ENCODE data around the gene KDF1. TPM values are rescaled to one million over a fixed set of nuclear protein-coding genes. Genes with fewer than 3 reads are reported as not detected.

KDF1 gene
- total and polyA plus RNA-seq, 4 donors: 0.24 to 0.26 TPM; not detected in 2

DNA sequence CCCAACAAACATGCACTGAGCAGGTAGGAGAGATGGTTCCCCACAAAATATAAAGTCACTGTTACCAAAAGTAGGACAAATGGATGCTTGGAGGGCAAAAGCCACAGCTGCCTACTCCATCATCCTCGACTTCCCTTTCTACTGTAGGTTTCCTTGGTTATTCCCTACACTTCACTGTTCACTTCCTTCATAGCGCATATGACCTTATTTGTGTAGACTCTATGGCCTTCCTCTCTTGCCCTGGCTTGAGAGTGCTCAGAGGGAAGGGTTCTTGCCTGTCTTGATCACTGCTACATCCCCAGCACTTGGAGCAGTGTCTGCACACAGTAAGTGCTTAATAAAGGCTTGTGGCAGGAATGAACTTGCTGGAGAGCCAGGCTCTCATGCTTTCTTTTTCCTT is 18.6 kb upstream of the KDF1 start:
- H3K27ac ChIP-seq (ENCODE audit: low read depth, low read length): no peak overlapping the region
- no peaks in the 10 kb centered on the region for H3K4me1 ChIP-seq (ENCODE audit: control insufficient read depth, insufficient read depth, low read length)
- no CpG with 5 or more reads among the region's 2 CpGs for WGBS (ENCODE audit: insufficient coverage)
- H3K4me3 ChIP-seq (ENCODE audit: low read depth, low read length): no peak overlapping the region
- no peaks in the 10 kb centered on the region for H3K27me3 ChIP-seq (ENCODE audit: control insufficient read depth, insufficient read depth, low read length)
- no peak for DNase-seq (ENCODE audit: low read depth in 4 of 6, low spot score in 6 of 6)
- no peaks in the 10 kb centered on the region for H3K9me3 ChIP-seq (ENCODE audit: control insufficient read depth, insufficient read depth, low read length)
- no peaks in the 10 kb centered on the region for H3K36me3 ChIP-seq (ENCODE audit: control insufficient read depth, insufficient read depth, low read length)

DNA sequence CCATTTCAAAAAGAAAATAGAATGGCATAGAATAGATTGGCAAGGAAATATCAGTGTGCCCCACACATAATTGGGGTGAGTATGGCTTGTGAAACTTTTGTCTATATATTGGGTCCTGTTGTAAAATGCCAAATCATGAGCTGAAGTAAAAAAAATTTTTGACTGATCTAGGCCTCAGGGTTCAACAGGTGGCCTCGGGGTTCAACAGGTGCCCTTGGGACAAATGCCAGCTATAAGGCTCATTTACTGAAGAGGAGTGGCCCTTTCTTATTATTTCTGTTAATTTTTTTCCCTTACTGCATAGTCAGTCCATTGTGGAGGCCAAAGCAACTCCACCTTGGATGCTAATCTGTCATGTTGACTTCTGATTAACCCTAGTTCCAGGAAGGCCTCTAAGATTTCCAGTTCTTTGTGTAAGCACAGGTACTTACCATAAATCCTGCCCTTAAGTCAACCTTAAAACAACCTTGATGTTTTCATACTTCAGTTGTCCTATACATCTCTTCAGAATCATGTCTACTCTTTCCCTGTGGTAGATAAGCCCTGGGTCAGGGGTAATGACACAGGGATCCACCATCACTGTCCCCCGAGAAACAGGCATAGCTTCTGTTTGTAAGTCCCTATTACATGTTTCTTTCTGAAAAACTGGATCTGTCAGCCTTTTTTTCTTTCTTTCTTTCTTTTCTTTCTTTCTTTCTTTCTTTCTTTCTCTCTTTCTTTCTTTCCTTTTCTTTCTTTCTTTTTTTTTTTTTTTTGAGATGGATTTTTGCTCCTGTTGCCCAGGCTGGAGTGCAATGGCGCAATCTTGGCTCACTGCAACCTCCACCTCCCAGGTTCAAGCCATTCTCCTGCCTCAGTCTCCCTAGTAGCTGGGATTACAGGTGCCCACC is 16.6 kb upstream of the KDF1 start:
- Histone ChIP-seq H3K36me3 (ENCODE audit: control insufficient read depth, insufficient read depth, low read length) (no peaks in the 10 kb centered on the region), H3K27me3 (ENCODE audit: control insufficient read depth, insufficient read depth, low read length) (no peaks in the 10 kb centered on the region), H3K9me3 (ENCODE audit: control insufficient read depth, insufficient read depth, low read length) (no peaks in the 10 kb centered on the region), H3K27ac (ENCODE audit: low read depth, low read length) (no peak overlapping the region), H3K4me1 (ENCODE audit: control insufficient read depth, insufficient read depth, low read length) (peaks cover 3% of the 10 kb centered on the region), H3K4me3 (ENCODE audit: low read depth, low read length) (no peak overlapping the region)
- 40% methylated on average over 1 of the region's 3 CpGs for WGBS (ENCODE audit: insufficient coverage)
- no peak for DNase-seq (ENCODE audit: low read depth in 4 of 6, low spot score in 6 of 6)

DNA sequence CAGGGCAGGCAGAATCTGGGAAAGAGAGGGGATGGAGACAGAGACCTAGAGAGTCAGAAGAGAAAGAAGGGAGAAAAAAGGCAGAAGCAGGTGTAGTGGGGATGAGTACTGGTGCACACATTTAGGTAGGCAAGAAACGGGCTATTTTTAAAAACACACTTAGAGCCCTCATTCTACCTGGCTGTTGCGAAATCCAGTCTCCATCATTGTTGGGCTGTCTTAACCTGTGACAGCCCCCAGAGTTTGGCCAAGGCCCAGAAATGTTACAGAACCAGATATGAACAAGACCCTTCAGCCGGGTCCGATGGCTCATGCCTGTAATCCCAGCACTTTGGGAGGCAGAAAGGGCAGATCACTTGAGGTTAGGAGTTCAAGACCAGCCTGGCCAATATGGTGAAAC is 12.6 kb upstream of the KDF1 start:
- no peak overlapping the region for H3K27ac ChIP-seq (ENCODE audit: low read depth, low read length)
- 96% methylated on average over 4 of the region's 4 CpGs for WGBS (ENCODE audit: insufficient coverage)
- H3K4me3 ChIP-seq (ENCODE audit: low read depth, low read length): no peak overlapping the region
- no peak for DNase-seq (ENCODE audit: low read depth in 4 of 6, low spot score in 6 of 6)
- peaks cover 3% of the 10 kb centered on the region for H3K4me1 ChIP-seq (ENCODE audit: control insufficient read depth, insufficient read depth, low read length)
- peaks cover 8% of the 10 kb centered on the region for H3K27me3 ChIP-seq (ENCODE audit: control insufficient read depth, insufficient read depth, low read length)
- no peaks in the 10 kb centered on the region for H3K9me3 ChIP-seq (ENCODE audit: control insufficient read depth, insufficient read depth, low read length)
- H3K36me3 ChIP-seq (ENCODE audit: control insufficient read depth, insufficient read depth, low read length): no peaks in the 10 kb centered on the region

DNA sequence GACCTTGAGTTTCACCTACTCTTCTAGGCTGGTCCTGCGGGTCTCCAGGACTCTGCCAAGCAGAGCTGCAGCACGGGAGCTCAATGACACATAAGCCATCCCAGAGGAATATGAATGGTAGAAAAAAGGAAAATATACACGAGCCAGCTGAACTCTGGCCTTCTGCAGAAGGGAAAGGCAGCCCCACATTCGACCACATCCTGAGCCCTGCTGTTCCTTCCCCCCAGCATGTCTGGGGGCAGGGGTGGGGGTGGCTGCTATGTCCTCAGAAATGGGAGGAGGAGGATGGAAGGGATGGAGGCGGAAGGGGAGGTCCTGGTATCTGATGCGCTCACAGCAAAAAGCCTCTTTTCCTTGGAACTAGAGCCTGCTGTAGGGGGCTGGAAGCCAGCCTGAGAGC is 12.1 kb upstream of the KDF1 start:
- H3K36me3 ChIP-seq (ENCODE audit: control insufficient read depth, insufficient read depth, low read length): no peaks in the 10 kb centered on the region
- H3K4me3 ChIP-seq (ENCODE audit: low read depth, low read length): no peak overlapping the region
- peaks cover 3% of the 10 kb centered on the region for H3K4me1 ChIP-seq (ENCODE audit: control insufficient read depth, insufficient read depth, low read length)
- peaks cover 8% of the 10 kb centered on the region for H3K27me3 ChIP-seq (ENCODE audit: control insufficient read depth, insufficient read depth, low read length)
- H3K9me3 ChIP-seq (ENCODE audit: control insufficient read depth, insufficient read depth, low read length): no peaks in the 10 kb centered on the region
- H3K27ac ChIP-seq (ENCODE audit: low read depth, low read length): no peak overlapping the region
- 52% methylated on average over 2 of the region's 6 CpGs for WGBS (ENCODE audit: insufficient coverage)
- DNase-seq (ENCODE audit: low read depth in 4 of 6, low spot score in 6 of 6): no peak

DNA sequence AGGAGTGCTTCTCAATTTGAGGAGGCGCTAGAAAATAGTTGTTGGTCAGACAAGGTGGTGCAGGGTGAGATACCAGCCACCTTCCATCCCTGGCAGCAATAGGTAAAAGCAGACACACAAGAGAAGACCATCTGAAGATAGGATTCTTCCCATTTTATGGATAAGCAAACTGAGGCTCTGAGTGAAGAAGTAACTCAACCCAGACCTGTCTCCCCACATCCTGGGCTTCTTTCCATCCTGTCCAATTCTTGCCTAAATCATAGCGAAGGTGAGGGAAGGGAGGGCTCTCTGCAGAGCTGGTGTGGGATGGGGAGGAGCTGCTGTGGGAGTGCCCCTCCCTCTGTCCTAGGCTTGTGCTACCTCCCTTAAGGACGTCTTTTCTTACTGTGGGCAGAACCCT is 11.3 kb upstream of the KDF1 start:
- no peak overlapping the region for H3K4me3 ChIP-seq (ENCODE audit: low read depth, low read length)
- no peaks in the 10 kb centered on the region for H3K9me3 ChIP-seq (ENCODE audit: control insufficient read depth, insufficient read depth, low read length)
- WGBS (ENCODE audit: insufficient coverage): 70% methylated on average over 2 of the region's 3 CpGs
- H3K36me3 ChIP-seq (ENCODE audit: control insufficient read depth, insufficient read depth, low read length): no peaks in the 10 kb centered on the region
- no peak overlapping the region for H3K27ac ChIP-seq (ENCODE audit: low read depth, low read length)
- peaks cover 3% of the 10 kb centered on the region for H3K4me1 ChIP-seq (ENCODE audit: control insufficient read depth, insufficient read depth, low read length)
- H3K27me3 ChIP-seq (ENCODE audit: control insufficient read depth, insufficient read depth, low read length): peaks cover 8% of the 10 kb centered on the region
- DNase-seq (ENCODE audit: low read depth in 4 of 6, low spot score in 6 of 6): no peak

DNA sequence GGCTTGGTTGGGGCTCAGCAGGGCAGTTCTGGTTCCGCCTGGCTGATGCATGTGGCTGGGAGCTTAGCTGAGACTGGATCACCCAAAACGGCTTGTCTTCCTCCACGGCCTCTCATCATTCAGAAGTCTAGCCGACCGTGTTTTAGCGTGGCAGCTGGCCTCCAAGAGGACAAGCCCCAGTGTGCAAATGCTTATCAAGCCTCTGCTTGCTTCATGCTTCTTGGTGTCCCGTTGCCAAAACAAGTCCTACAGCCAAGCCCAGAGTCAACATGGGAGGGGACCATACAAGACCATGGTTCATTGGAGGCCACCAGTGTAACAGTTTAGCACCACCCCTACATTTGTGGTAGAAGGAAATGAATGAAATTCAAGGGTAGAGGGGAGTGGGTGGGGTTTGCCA is 10.5 kb upstream of the KDF1 start:
- WGBS (ENCODE audit: insufficient coverage): 79% methylated on average over 7 of the region's 7 CpGs
- no peak for DNase-seq (ENCODE audit: low read depth in 4 of 6, low spot score in 6 of 6)
- H3K9me3 ChIP-seq (ENCODE audit: control insufficient read depth, insufficient read depth, low read length): no peaks in the 10 kb centered on the region
- H3K27ac ChIP-seq (ENCODE audit: low read depth, low read length): no peak overlapping the region
- no peaks in the 10 kb centered on the region for H3K36me3 ChIP-seq (ENCODE audit: control insufficient read depth, insufficient read depth, low read length)
- no peak overlapping the region for H3K4me3 ChIP-seq (ENCODE audit: low read depth, low read length)
- H3K4me1 ChIP-seq (ENCODE audit: control insufficient read depth, insufficient read depth, low read length): peaks cover 3% of the 10 kb centered on the region
- H3K27me3 ChIP-seq (ENCODE audit: control insufficient read depth, insufficient read depth, low read length): peaks cover 11% of the 10 kb centered on the region

DNA sequence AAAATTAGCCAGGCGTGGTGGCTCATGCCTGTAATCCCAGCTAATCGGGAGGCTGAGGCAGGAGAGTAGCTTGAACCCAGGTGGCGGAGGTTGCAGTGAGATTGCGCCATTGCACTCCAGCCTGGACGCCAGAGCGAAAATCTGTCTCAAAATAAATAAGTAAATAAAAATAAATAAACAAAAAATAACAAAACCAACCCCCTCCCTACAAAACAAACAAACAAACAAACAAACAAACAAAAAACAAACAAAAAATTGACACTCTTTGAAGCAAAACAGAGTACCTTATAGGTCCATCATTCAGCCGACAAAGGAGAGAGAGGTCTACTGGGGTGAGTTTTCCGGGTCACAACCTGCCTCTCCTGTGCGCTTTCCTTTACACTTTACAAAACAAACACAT is 5.4 kb upstream of the KDF1 start:
- DNase-seq (ENCODE audit: low read depth in 4 of 6, low spot score in 6 of 6): no peak
- Histone ChIP-seq H3K36me3 (ENCODE audit: control insufficient read depth, insufficient read depth, low read length) (no peaks in the 10 kb centered on the region), H3K9me3 (ENCODE audit: control insufficient read depth, insufficient read depth, low read length) (no peaks in the 10 kb centered on the region), H3K27me3 (ENCODE audit: control insufficient read depth, insufficient read depth, low read length) (peaks cover 27% of the 10 kb centered on the region), H3K27ac (ENCODE audit: low read depth, low read length) (no peak overlapping the region), H3K4me1 (ENCODE audit: control insufficient read depth, insufficient read depth, low read length) (no peaks in the 10 kb centered on the region), H3K4me3 (ENCODE audit: low read depth, low read length) (no peak overlapping the region)
- 100% methylated on average over 2 of the region's 9 CpGs for WGBS (ENCODE audit: insufficient coverage)

DNA sequence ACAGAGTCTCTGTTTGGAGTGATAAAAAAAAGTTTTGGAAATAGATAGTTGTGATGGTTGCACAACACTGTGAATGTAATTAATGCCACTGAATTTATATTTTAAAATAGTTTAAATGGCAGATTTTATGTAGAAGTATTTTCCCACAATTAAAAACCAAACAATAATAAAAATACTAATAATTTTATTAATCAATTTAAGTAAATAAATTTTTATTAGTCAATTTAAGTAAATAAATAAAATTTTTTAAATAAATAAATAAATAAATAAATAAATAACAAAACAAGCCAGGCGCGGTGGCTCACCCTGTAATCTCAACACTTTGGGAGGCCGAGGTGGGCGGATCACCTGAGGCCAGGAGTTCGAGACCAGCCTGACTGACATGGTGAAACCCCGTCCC is 4.9 kb upstream of the KDF1 start:
- H3K9me3 ChIP-seq (ENCODE audit: control insufficient read depth, insufficient read depth, low read length): no peaks in the 10 kb centered on the region
- peaks cover 32% of the 10 kb centered on the region for H3K27me3 ChIP-seq (ENCODE audit: control insufficient read depth, insufficient read depth, low read length)
- no peak overlapping the region for H3K27ac ChIP-seq (ENCODE audit: low read depth, low read length)
- no peak overlapping the region for H3K4me3 ChIP-seq (ENCODE audit: low read depth, low read length)
- H3K36me3 ChIP-seq (ENCODE audit: control insufficient read depth, insufficient read depth, low read length): no peaks in the 10 kb centered on the region
- H3K4me1 ChIP-seq (ENCODE audit: control insufficient read depth, insufficient read depth, low read length): no peaks in the 10 kb centered on the region
- DNase-seq (ENCODE audit: low read depth in 4 of 6, low spot score in 6 of 6): no peak
- WGBS (ENCODE audit: insufficient coverage): 94% methylated on average over 4 of the region's 6 CpGs

DNA sequence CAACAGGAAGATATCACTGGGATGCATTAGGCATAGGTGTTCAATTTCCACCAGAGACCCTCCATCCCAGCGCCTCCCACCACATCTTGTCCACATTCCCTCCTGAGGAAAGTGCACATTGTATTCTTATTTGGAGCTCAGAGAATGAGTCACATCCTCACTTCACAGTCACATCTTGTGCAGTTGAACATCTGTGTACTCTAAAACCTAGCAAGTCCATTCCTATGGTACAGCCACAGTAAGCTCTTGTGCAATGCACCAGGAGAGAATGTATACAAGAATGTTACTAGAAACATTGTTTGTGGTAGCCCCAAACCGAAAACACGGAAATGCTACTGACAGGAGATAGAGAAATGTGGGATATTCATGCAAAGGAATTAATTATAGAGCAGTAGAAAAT is 1.6 kb upstream of the KDF1 start:
- Histone ChIP-seq H3K4me3 (ENCODE audit: low read depth, low read length) (no peak overlapping the region), H3K36me3 (ENCODE audit: control insufficient read depth, insufficient read depth, low read length) (no peaks in the 10 kb centered on the region), H3K9me3 (ENCODE audit: control insufficient read depth, insufficient read depth, low read length) (no peaks in the 10 kb centered on the region), H3K4me1 (ENCODE audit: control insufficient read depth, insufficient read depth, low read length) (peaks cover 8% of the 10 kb centered on the region), H3K27me3 (ENCODE audit: control insufficient read depth, insufficient read depth, low read length) (peaks cover 53% of the 10 kb centered on the region), H3K27ac (ENCODE audit: low read depth, low read length) (no peak overlapping the region)
- 75% methylated on average over 2 of the region's 3 CpGs for WGBS (ENCODE audit: insufficient coverage)
- no peak for DNase-seq (ENCODE audit: low read depth in 4 of 6, low spot score in 6 of 6)

DNA sequence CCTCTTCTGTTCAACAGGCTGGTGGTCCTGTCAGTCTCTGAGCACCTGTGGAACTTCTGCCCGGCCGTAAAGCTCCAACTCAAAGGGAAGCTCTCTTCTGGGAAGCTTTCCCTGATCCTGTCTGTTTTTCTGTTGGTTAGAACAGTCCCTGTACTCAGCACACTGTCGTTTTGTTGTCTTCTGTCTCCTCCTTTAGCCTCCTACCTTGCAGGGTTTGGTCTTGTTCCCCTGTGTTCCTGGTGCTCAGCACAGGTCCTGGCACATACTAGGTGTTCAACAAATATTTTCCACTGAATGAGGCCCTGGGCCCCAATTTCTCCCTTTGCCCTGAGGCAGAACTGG is 328 bp upstream of the KDF1 start:
- Histone ChIP-seq H3K4me1 (ENCODE audit: control insufficient read depth, insufficient read depth, low read length) (peaks cover 8% of the 10 kb centered on the region), H3K36me3 (ENCODE audit: control insufficient read depth, insufficient read depth, low read length) (no peaks in the 10 kb centered on the region), H3K27ac (ENCODE audit: low read depth, low read length) (no peak overlapping the region), H3K27me3 (ENCODE audit: control insufficient read depth, insufficient read depth, low read length) (peaks cover 56% of the 10 kb centered on the region), H3K4me3 (ENCODE audit: low read depth, low read length) (no peak overlapping the region), H3K9me3 (ENCODE audit: control insufficient read depth, insufficient read depth, low read length) (no peaks in the 10 kb centered on the region)
- no peak for DNase-seq (ENCODE audit: low read depth in 4 of 6, low spot score in 6 of 6)
- 13% methylated on average over 3 of the region's 3 CpGs for whole genome bisulfite sequencing (ENCODE audit: insufficient coverage)
